ENCODE data around the gene ARL3.

The ARL3 gene

GRCh38 chr10:102654969-102655368 lies 59.2 kb downstream of the ARL3 start (continued):
- TF ChIP-seq ZNF70 (CRISPR knock-in tag; IDR thresholded peaks at IDR 0.05) (no peak), TOX (CRISPR knock-in tag; IDR thresholded peaks at IDR 0.05; ENCODE audit: borderline replicate concordance) (no peak), BACH2 (CRISPR knock-in tag; IDR thresholded peaks at IDR 0.05; ENCODE audit: borderline replicate concordance) (no peak), ZNF8 (CRISPR knock-in tag; IDR thresholded peaks at IDR 0.05) (no peak), OSR1 (CRISPR knock-in tag; IDR thresholded peaks at IDR 0.05) (no peak), ZNF565 (CRISPR knock-in tag; conservative IDR thresholded peaks at IDR 0.05; ENCODE audit: low read depth) (no peak)

GRCh38 chr10:102654566-102654965 lies 59.6 kb downstream of the ARL3 start:
- TF ChIP-seq ZNF565 (CRISPR knock-in tag; conservative IDR thresholded peaks at IDR 0.05; ENCODE audit: low read depth) (no peak), CSDC2 (CRISPR knock-in tag; IDR thresholded peaks at IDR 0.05) (no peak), SNAI2 (CRISPR knock-in tag; IDR thresholded peaks at IDR 0.05) (no peak), TOX (CRISPR knock-in tag; IDR thresholded peaks at IDR 0.05; ENCODE audit: borderline replicate concordance) (no peak), PPARA (CRISPR knock-in tag; IDR thresholded peaks at IDR 0.05; ENCODE audit: borderline replicate concordance) (no peak), CSRNP3 (CRISPR knock-in tag; IDR thresholded peaks at IDR 0.05) (no peak), TSHZ2 (CRISPR knock-in tag; IDR thresholded peaks at IDR 0.05) (no peak), ESRRG (CRISPR knock-in tag; IDR thresholded peaks at IDR 0.05) (no peak), CREB5 (CRISPR knock-in tag; IDR thresholded peaks at IDR 0.05; ENCODE audit: low read depth) (no peak), GLIS3 (CRISPR knock-in tag; IDR thresholded peaks at IDR 0.05) (no peak), TCF4 (CRISPR knock-in tag; IDR thresholded peaks at IDR 0.05; ENCODE audit: borderline replicate concordance) (no peak), ARNTL (CRISPR knock-in tag; IDR thresholded peaks at IDR 0.05; ENCODE audit: borderline replicate concordance, low read depth) (no peak), ZFP30 (CRISPR knock-in tag; IDR thresholded peaks at IDR 0.05) (no peak)
- no peak for ATAC-seq

- no peak for ATAC-seq
- no peak for TF ChIP-seq ARNTL (CRISPR knock-in tag; IDR thresholded peaks at IDR 0.05; ENCODE audit: borderline replicate concordance, low read depth)
These were observed 61.1 kb downstream of the ARL3 start for GRCh38 chr10:102653060-102653459.

- no peak for ATAC-seq
- TF ChIP-seq RARB (CRISPR knock-in tag; IDR thresholded peaks at IDR 0.05) = no peak
- TF ChIP-seq PPARA (CRISPR knock-in tag; IDR thresholded peaks at IDR 0.05; ENCODE audit: borderline replicate concordance) = no peak
- TF ChIP-seq ZFP30 (CRISPR knock-in tag; IDR thresholded peaks at IDR 0.05) = no peak
- no peak for TF ChIP-seq CSDC2 (CRISPR knock-in tag; IDR thresholded peaks at IDR 0.05)
- TF ChIP-seq PATZ1 (CRISPR knock-in tag; IDR thresholded peaks at IDR 0.05; ENCODE audit: borderline replicate concordance) = no peak
- TF ChIP-seq TSHZ2 (CRISPR knock-in tag; IDR thresholded peaks at IDR 0.05) = no peak
- TF ChIP-seq SNAI2 (CRISPR knock-in tag; IDR thresholded peaks at IDR 0.05) = no peak
- no peak for TF ChIP-seq OSR1 (CRISPR knock-in tag; IDR thresholded peaks at IDR 0.05)
- TF ChIP-seq ARNTL (CRISPR knock-in tag; IDR thresholded peaks at IDR 0.05; ENCODE audit: borderline replicate concordance, low read depth) = no peak
- TF ChIP-seq TOX (CRISPR knock-in tag; IDR thresholded peaks at IDR 0.05; ENCODE audit: borderline replicate concordance) = no peak
- no peak for TF ChIP-seq ZNF70 (CRISPR knock-in tag; IDR thresholded peaks at IDR 0.05)
- TF ChIP-seq BACH2 (CRISPR knock-in tag; IDR thresholded peaks at IDR 0.05; ENCODE audit: borderline replicate concordance) = no peak
- no peak for TF ChIP-seq GLIS3 (CRISPR knock-in tag; IDR thresholded peaks at IDR 0.05)
- TF ChIP-seq POU6F1 (CRISPR knock-in tag; IDR thresholded peaks at IDR 0.05; ENCODE audit: borderline replicate concordance, low read depth) = no peak
- no peak for TF ChIP-seq ZNF8 (CRISPR knock-in tag; IDR thresholded peaks at IDR 0.05)
These were observed 61.9 kb downstream of the ARL3 start for GRCh38 chr10:102652170-102652916.

All from SK-N-SH treated with all-trans-retinoic acid at 6 μM for 48 hours (cell line).